Right lung (tissue), 5 donors: Measurements from ENCODE around the gene GPRIN2. TPM values are rescaled to one million over a fixed set of nuclear protein-coding genes. Genes with fewer than 3 reads are reported as not detected.
A peak's percentile ranks its signal among the peaks of the same experiment; 100 is the strongest.
"Not testable (repeated sequence)": the region's sequence is repeated elsewhere in the genome, so short reads cannot be mapped to it uniquely, and the experiment has no call there.

Experiments used
- DNase-seq, 2 donors: peaks; one replicate each; pipeline ENCODE4 v3.0.0-alpha.2; 2013
- polyA plus RNA-seq, 5 donors: library from polyadenylated mRNA; unstranded; fragments of 120-200 nt; gene quantifications; one replicate each; pipeline versions ENCODE4 v1.2.1 to v1.2.3, GENCODE V29; 2013; ENCODE audit warnings: inconsistent platforms in 1 of 5, low replicate concordance in 1 of 5; ENCODE audit not compliant: insufficient read length in 5 of 5, insufficient read depth in 1 of 5

The GPRIN2 gene
- polyA plus RNA-seq, 5 donors: 5.8 to 19.7 (median 12.7) TPM

- DNase-seq: not testable (repeated sequence)
Measured at GRCh38 chr10:46572765-46573164, 16.3 kb upstream of the GPRIN2 start.

GRCh38 chr10:46570655-46571054 lies 14.2 kb upstream of the GPRIN2 start:
- DNase-seq: not testable (repeated sequence)

- DNase-seq: not testable (repeated sequence)
Measured at GRCh38 chr10:46567151-46567550, 10.7 kb upstream of the GPRIN2 start.

- DNase-seq: peak; percentile 62 to 70
Measured at GRCh38 chr10:46565591-46566332, 9.3 kb upstream of the GPRIN2 start.

GRCh38 chr10:46560952-46561351 lies 4.5 kb upstream of the GPRIN2 start:
- DNase-seq: no peak

GRCh38 chr10:46560381-46560780 lies 3.9 kb upstream of the GPRIN2 start:
- DNase-seq: no peak

- DNase-seq: no peak
Measured at GRCh38 chr10:46559231-46559671, 2.8 kb upstream of the GPRIN2 start.

- DNase-seq: no peak
Measured at GRCh38 chr10:46558392-46559185, 2.1 kb upstream of the GPRIN2 start.

GRCh38 chr10:46558122-46558391 lies 1.6 kb upstream of the GPRIN2 start:
- no peak for DNase-seq

GRCh38 chr10:46557319-46558121 lies 1.1 kb upstream of the GPRIN2 start:
- no peak for DNase-seq

- peak in 1 of 2 donors; percentile 38 for DNase-seq
Measured at GRCh38 chr10:46555713-46556514, 544 bp downstream of the GPRIN2 start.

- peak in 1 of 2 donors; percentile 29 for DNase-seq
Measured at GRCh38 chr10:46555366-46555712, 1.1 kb downstream of the GPRIN2 start.

GRCh38 chr10:46554166-46554781 lies 2.2 kb downstream of the GPRIN2 start:
- DNase-seq: no peak

- no peak for DNase-seq
Measured at GRCh38 chr10:46553238-46554049, 3.0 kb downstream of the GPRIN2 start.

- DNase-seq: no peak
Measured at GRCh38 chr10:46552526-46553237, 3.8 kb downstream of the GPRIN2 start.

- DNase-seq: no peak
Measured at GRCh38 chr10:46551701-46552525, 4.5 kb downstream of the GPRIN2 start.

GRCh38 chr10:46550795-46551700 lies 5.4 kb downstream of the GPRIN2 start:
- no peak for DNase-seq
